SK-N-SH (cell line): Measurements from ENCODE around the gene C17orf114.

ENCODE experiments used
- CTCF ChIA-PET: fragments of 300-600, 350-600 bp; formaldehyde crosslinking; extraction: SDS; loops from one replicate; lab custom pipeline; 2021; lab: Yijun Ruan, JAX
- POLR2A ChIA-PET: fragments of 350-600 bp; sonication (Branson Sonifier 250); formaldehyde crosslinking; extraction: SDS; loops from one replicate; lab custom pipeline; 2020; ENCODE audit warnings: antibody characterized with exemption, inconsistent platforms; lab: Yijun Ruan, JAX
- DNase-seq: peaks from one replicate; pipeline ENCODE4 v3.0.0; 2012
- H2AFZ ChIP-seq: fragments of 200-600 bp; sonication (generic); 2 replicates; pipeline ENCODE4 v1.8.1; 2016; ENCODE audit warnings: antibody characterized with exemption, mild to moderate bottlenecking, low read depth
- H3F3A ChIP-seq: fragments of 200-600 bp; sonication (generic); replicated peaks from 2 replicates; pipeline ENCODE3; 2016; ENCODE audit warnings: antibody characterized with exemption, mild to moderate bottlenecking; ENCODE audit not compliant: insufficient read depth
- H3K27ac ChIP-seq, 2 experiments: fragments of 200-500 bp in 1 of 2; fragments of 200-600 bp in 1 of 2; sonication (Bioruptor generic) in 1 of 2; sonication (generic), shearing (Covaris generic) in 1 of 2; 2 replicates each; pipeline versions ENCODE4 v1.5.1 to v1.6.1; 2014 to 2016; ENCODE audit warnings: low read depth in 2 of 2, inconsistent platforms in 1 of 2, low read length in 1 of 2, mild to moderate bottlenecking in 1 of 2, mixed read lengths in 1 of 2
- H3K27me3 ChIP-seq: fragments of 200-600 bp; sonication (generic), shearing (Covaris generic); 2 replicates; pipeline ENCODE4 v1.6.1; 2016; ENCODE audit warnings: mixed run types; ENCODE audit not compliant: insufficient read depth
- H3K36me3 ChIP-seq, 2 experiments: fragments of 200-500 bp in 1 of 2; fragments of 200-600 bp in 1 of 2; sonication (Bioruptor generic) in 1 of 2; sonication (generic) in 1 of 2; replicated peaks in 1 of 2; 2 replicates each; pipeline versions ENCODE3 to v1.5.1; 2014 to 2016; ENCODE audit warnings: low read length in 1 of 2, mild to moderate bottlenecking in 1 of 2; ENCODE audit not compliant: insufficient read depth in 2 of 2, control insufficient read depth in 1 of 2
- H3K4me1 ChIP-seq, 2 experiments: fragments of 200-500 bp in 1 of 2; fragments of 200-600 bp in 1 of 2; sonication (Bioruptor generic) in 1 of 2; sonication (generic), shearing (Covaris generic) in 1 of 2; 2 replicates each; pipeline versions ENCODE4 v1.5.1 to v1.6.1; 2014 to 2016; ENCODE audit warnings: low read depth in 1 of 2, low read length in 1 of 2, mixed run types in 1 of 2; ENCODE audit not compliant: insufficient read depth in 2 of 2, control insufficient read depth in 1 of 2
- H3K4me2 ChIP-seq: fragments of 200-600 bp; sonication (generic), shearing (Covaris generic); 2 replicates; pipeline ENCODE4 v1.6.1; 2017; ENCODE audit warnings: mixed run types
- H3K4me3 ChIP-seq, 2 experiments: fragments of 200-500 bp in 1 of 2; fragments of 200-600 bp in 1 of 2; sonication (Bioruptor generic) in 1 of 2; sonication (generic), shearing (Covaris generic) in 1 of 2; 2 replicates each; pipeline versions ENCODE4 v1.5.1 to v1.8.1; 2014 to 2016; ENCODE audit warnings: low read depth in 2 of 2, inconsistent platforms in 1 of 2, low read length in 1 of 2, mild to moderate bottlenecking in 1 of 2, mixed read lengths in 1 of 2, moderate library complexity in 1 of 2
- H3K79me2 ChIP-seq: fragments of 200-600 bp; sonication (generic); 2 replicates; pipeline ENCODE4 v1.8.1; 2017; ENCODE audit warnings: mild to moderate bottlenecking; ENCODE audit not compliant: insufficient read depth
- H3K9ac ChIP-seq: fragments of 200-600 bp; sonication (generic); 2 replicates; pipeline ENCODE4 v1.6.1; 2017; ENCODE audit warnings: mixed run types
- H3K9me2 ChIP-seq: fragments of 200-600 bp; sonication (generic); 2 replicates; pipeline ENCODE4 v1.6.1; 2017; ENCODE audit warnings: mixed run types
- H3K9me3 ChIP-seq: fragments of 200-600 bp; sonication (generic); 2 replicates; pipeline ENCODE4 v1.6.1; 2017; ENCODE audit warnings: mixed run types, mild to moderate bottlenecking, moderate library complexity
- H4K20me1 ChIP-seq: fragments of 200-600 bp; sonication (generic); 2 replicates; pipeline ENCODE4 v1.6.1; 2017; ENCODE audit warnings: mild to moderate bottlenecking, mixed run types; ENCODE audit not compliant: insufficient read depth
- CHD2 ChIP-seq: fragments of 150-350 bp; IDR thresholded peaks from 2 replicates; pipeline ENCODE4 v1.6.1; 2018; ENCODE audit warnings: low read length; ENCODE audit not compliant: partially characterized antibody
- EZH2phosphoT487 ChIP-seq: fragments of 200-600 bp; sonication (generic); IDR thresholded peaks from 2 replicates; pipeline ENCODE4 v1.6.1; 2017; ENCODE audit warnings: low read depth, mixed run types, mild to moderate bottlenecking, antibody characterized with exemption, moderate library complexity, borderline replicate concordance
- FOSL2 ChIP-seq: IDR thresholded peaks from 2 replicates; pipeline ENCODE4 v1.4.0; 2012; ENCODE audit warnings: low read depth, mild to moderate bottlenecking, moderate library complexity, borderline replicate concordance
- FOXM1 ChIP-seq: IDR thresholded peaks from 2 replicates; pipeline ENCODE4 v1.4.0; 2012; ENCODE audit warnings: low read depth, mild to moderate bottlenecking
- GATA2 ChIP-seq: sonication (generic); formaldehyde crosslinking; IDR thresholded peaks from 2 replicates; pipeline ENCODE4 v1.5.0; 2020; ENCODE audit warnings: mild to moderate bottlenecking, missing genetic modification reagents
- JUND ChIP-seq: IDR thresholded peaks from 2 replicates; pipeline ENCODE4 v1.4.0; 2012
- MEF2A ChIP-seq: IDR thresholded peaks from 2 replicates; pipeline ENCODE4 v1.4.0; 2012; ENCODE audit warnings: low read depth, borderline replicate concordance
- MXI1 ChIP-seq: IDR thresholded peaks from 2 replicates; pipeline ENCODE4 v1.6.1; 2012; ENCODE audit warnings: mild to moderate bottlenecking, low read depth, low read length, improper control_type of control experiment
- NRF1 ChIP-seq: IDR thresholded peaks from 2 replicates; pipeline ENCODE4 v1.6.1; 2012; ENCODE audit warnings: low read depth, mild to moderate bottlenecking, low read length
- RAD21 ChIP-seq: IDR thresholded peaks from 2 replicates; pipeline ENCODE4 v1.6.1; 2012; ENCODE audit warnings: mild to moderate bottlenecking, low read length
- RFX5 ChIP-seq: IDR thresholded peaks from 2 replicates; pipeline ENCODE4 v1.6.1; 2012; ENCODE audit warnings: mild to moderate bottlenecking, improper control_type of control experiment, low read length
- SMC3 ChIP-seq: IDR thresholded peaks from 2 replicates; pipeline ENCODE4 v1.6.1; 2012; ENCODE audit warnings: low read depth, low read length, improper control_type of control experiment
- TAF1 ChIP-seq: IDR thresholded peaks from 2 replicates; pipeline ENCODE4 v1.6.1; 2012; ENCODE audit warnings: low read depth, mild to moderate bottlenecking, low read length, moderate library complexity, borderline replicate concordance
- TCF12 ChIP-seq: IDR thresholded peaks from 2 replicates; pipeline ENCODE4 v1.4.0; 2012
- WGBS: methylation state at CpG from one replicate; pipeline ENCODE4 v1.1.6; 2017; ENCODE audit warnings: low lambda C conversion rate; 5-methylcytosine and 5-hydroxymethylcytosine counted together
- TF ChIP-seq, protein P1 (sequence below): IDR thresholded peaks from 2 replicates; pipeline ENCODE4 v1.4.0; 2012; ENCODE audit warnings: low read depth
- TF ChIP-seq, protein P2 (sequence below): IDR thresholded peaks from 2 replicates; pipeline ENCODE4 v1.4.0; 2012; ENCODE audit warnings: low read depth, borderline replicate concordance
- TF ChIP-seq, protein P3 (sequence below): fragments of 150-350 bp; IDR thresholded peaks from 2 replicates; pipeline ENCODE4 v1.6.1; 2017; ENCODE audit warnings: antibody characterized with exemption, low read length, low read depth, borderline replicate concordance

C17orf114 gene

DNA sequence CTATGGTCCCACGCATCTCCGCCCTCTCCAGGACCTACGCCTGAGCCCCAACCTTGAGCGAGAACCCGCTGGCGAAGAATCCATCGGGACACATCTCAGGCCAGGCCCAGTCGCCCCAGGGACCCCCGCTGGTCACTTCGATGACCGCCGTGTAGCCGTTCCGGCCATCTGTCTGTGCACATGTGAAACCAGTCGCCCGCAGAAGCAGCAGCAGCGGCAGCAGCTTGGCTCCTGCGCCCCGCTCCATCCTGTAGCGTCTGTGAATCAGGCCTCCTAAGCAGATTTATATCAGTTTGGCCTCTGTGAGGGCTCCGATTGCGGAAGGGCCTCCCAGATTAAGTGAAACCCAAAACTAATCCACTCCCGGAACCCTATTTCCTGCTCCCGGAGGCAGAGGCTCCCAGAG lies 16.0 kb downstream of the C17orf114 start, which contains the start of gene VMO1:
Gene VMO1, minus strand, starts transcription at position 259 of the 406 bp plus-strand sequence. Its CDS starts 12 bp downstream, at position 247.
- Histone ChIP-seq H3F3A (peaks cover 5% of the 10 kb centered on the region), H3K9ac (no peak within 1 kb of the TSS), H3K36me3 (no peaks in the 10 kb centered on the region), H3K9me2 (no peaks in the 10 kb centered on the region), H4K20me1 (no peaks in the 10 kb centered on the region), H3K79me2 (no peaks in the 10 kb centered on the region), H3K4me3 (no peak within 1 kb of the TSS), H3K27me3 (peaks cover 30% of the 10 kb centered on the region; the same call in 1 of the 2 replicates), H2AFZ (no peak within 1 kb of the TSS), H3K27ac (no peak within 1 kb of the TSS), H3K4me2 (no peak within 1 kb of the TSS; the same call in 1 of the 2 replicates), H3K9me3 (no peaks in the 10 kb centered on the region), H3K4me1 (peaks cover 8 to 19% of the 10 kb centered on the region in 2 experiments; a peak in 2 of 4 replicates)
- 38% methylated on average over 17 of the region's 24 CpGs for WGBS
- TF ChIP-seq GATA2 (CRISPR knock-in tag) (peak; percentile 35; the same call in 1 of the 2 replicates), MXI1 (no peak)
- POLR2A ChIA-PET: no interaction called here
- CTCF ChIA-PET: interaction anchor here (0.7 to 10.5 kb wide), 16 partner anchors 9 to 162 kb away, joined by 3 to 235 read pairs (median 4); partner anchors contain the start of genes C17orf107, CHRNE and TM4SF5
- peak; percentile 73 for DNase-seq

DNA sequence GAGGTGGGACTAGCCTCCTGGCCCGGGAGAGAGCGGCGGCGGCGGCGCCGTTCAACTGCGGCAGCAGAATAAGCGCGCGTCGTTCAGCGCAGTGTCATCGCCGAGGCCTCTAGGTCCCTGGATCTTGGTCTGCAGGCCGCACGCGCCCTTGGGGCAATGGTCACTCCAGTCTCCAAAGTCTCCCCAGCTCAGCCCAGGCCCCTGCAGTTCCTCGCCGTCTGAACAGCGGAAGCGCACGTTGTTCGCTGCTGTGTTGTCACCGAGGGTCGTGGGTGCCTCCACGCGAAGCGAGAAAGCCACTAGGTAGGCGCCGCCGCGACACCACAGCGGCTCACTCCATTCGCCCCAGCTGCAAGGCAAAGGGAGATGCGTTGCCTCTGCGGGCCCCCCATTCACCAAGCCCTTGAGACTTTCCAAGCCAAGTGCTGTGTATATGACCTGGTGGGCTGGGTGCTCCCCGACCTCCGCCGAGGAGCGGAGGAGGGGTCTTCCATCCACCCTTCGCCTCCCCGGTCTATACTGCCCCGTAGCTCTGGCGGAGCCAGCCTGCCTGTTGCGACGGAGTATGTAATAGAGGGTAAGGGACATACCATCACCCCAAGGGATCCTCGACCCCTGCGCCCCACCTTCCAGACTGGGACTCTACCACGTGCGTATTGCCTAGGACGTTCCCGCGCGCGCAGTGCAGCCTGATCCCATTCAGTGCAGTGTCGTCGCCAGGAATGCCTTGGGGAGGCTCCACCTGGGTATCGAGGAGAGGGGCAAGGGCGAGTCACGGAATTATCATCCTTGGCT lies 16.6 kb downstream of the C17orf114 start:
- no peak overlapping the region for H3K9ac ChIP-seq
- H3K79me2 ChIP-seq: no peaks in the 10 kb centered on the region
- no peaks in the 10 kb centered on the region for H3K36me3 ChIP-seq
- H3K4me3 ChIP-seq: no peak overlapping the region
- WGBS: 80% methylated on average over 30 of the region's 61 CpGs
- H3K9me2 ChIP-seq: no peaks in the 10 kb centered on the region
- TF ChIP-seq NRF1 (no peak), SMC3 (no peak)
- H3K27ac ChIP-seq: no peak overlapping the region
- CTCF ChIA-PET: interaction anchor here (0.7 to 10.5 kb wide), 10 partner anchors 8 to 161 kb away, joined by 3 to 235 read pairs (median 4); partner anchors contain the start of genes C17orf107, CHRNE and TM4SF5
- H3K4me2 ChIP-seq: no peak overlapping the region
- no peak overlapping the region for H2AFZ ChIP-seq
- POLR2A ChIA-PET: interaction anchor here (0.8 kb wide), 1 partner anchor 13 kb away, joined by 3 read pairs; no protein-coding TSS in a partner anchor
- H4K20me1 ChIP-seq: no peaks in the 10 kb centered on the region
- DNase-seq: peak; percentile 33
- peaks cover 8 to 17% of the 10 kb centered on the region in 2 experiments; a peak in 2 of 4 replicates for H3K4me1 ChIP-seq
- H3K9me3 ChIP-seq: no peaks in the 10 kb centered on the region
- H3F3A ChIP-seq: no peaks in the 10 kb centered on the region
- H3K27me3 ChIP-seq: peaks cover 35% of the 10 kb centered on the region

DNA sequence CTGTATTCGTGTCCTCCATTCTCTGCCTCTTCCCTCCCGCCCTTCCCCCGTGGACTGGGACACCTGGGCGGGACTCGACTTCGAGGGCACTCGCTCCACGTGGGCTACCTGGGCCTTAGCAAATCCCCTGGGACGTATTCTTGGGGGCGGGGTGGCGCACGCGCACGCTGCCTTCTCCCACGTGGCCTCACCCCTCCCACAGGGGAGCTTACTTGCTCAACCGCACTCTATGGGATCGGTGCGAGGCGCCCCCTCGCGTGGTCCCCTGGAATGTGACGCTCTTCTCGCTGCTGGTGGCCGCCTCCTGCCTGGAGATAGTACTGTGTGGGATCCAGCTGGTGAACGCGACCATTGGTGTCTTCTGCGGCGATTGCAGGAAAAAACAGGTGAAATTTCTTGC lies 19.5 kb downstream of the C17orf114 start:
- ChIA-PET POLR2A (no interaction called here), CTCF (interaction anchor here (0.9 to 10.5 kb wide), 4 partner anchors 9 to 102 kb away, joined by 3 to 235 read pairs (median 4); no protein-coding TSS in a partner anchor)
- WGBS: 34% methylated on average over 23 of the region's 28 CpGs
- Histone ChIP-seq H3F3A (no peaks in the 10 kb centered on the region), H2AFZ (no peak overlapping the region), H3K4me2 (no peak overlapping the region), H3K27ac (no peak overlapping the region), H3K9ac (no peak overlapping the region), H3K27me3 (peaks cover 53% of the 10 kb centered on the region), H3K9me2 (no peaks in the 10 kb centered on the region), H3K36me3 (no peaks in the 10 kb centered on the region), H3K79me2 (no peaks in the 10 kb centered on the region), H3K9me3 (no peaks in the 10 kb centered on the region), H3K4me3 (no peak overlapping the region), H4K20me1 (no peaks in the 10 kb centered on the region), H3K4me1 (peaks cover 0 to 8% of the 10 kb centered on the region in 2 experiments; a peak in 1 of 4 replicates)
- DNase-seq: peak; percentile 64
- no peak for TF ChIP-seq MEF2A
- TF ChIP-seq, protein P1, sequence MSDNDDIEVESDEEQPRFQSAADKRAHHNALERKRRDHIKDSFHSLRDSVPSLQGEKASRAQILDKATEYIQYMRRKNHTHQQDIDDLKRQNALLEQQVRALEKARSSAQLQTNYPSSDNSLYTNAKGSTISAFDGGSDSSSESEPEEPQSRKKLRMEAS: peak; percentile 47; the same call in 1 of the 2 replicates
- TF ChIP-seq TCF12: no peak
- TF ChIP-seq GATA2 (CRISPR knock-in tag): no peak
- TF ChIP-seq TAF1: no peak
- no peak for TF ChIP-seq RFX5
- TF ChIP-seq FOSL2: no peak
- no peak for TF ChIP-seq MXI1
- no peak for TF ChIP-seq FOXM1
- TF ChIP-seq EZH2phosphoT487: no peak
- no peak for TF ChIP-seq JUND
- TF ChIP-seq, protein P2, sequence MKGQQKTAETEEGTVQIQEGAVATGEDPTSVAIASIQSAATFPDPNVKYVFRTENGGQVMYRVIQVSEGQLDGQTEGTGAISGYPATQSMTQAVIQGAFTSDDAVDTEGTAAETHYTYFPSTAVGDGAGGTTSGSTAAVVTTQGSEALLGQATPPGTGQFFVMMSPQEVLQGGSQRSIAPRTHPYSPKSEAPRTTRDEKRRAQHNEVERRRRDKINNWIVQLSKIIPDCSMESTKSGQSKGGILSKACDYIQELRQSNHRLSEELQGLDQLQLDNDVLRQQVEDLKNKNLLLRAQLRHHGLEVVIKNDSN: peak; percentile 43; the same call in 1 of the 2 replicates
- TF ChIP-seq CHD2: no peak
- TF ChIP-seq, protein P3, sequence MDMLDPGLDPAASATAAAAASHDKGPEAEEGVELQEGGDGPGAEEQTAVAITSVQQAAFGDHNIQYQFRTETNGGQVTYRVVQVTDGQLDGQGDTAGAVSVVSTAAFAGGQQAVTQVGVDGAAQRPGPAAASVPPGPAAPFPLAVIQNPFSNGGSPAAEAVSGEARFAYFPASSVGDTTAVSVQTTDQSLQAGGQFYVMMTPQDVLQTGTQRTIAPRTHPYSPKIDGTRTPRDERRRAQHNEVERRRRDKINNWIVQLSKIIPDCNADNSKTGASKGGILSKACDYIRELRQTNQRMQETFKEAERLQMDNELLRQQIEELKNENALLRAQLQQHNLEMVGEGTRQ: no peak
- no peak for TF ChIP-seq RAD21
